K562 (cell line): ENCODE measurements around the gene ODC1. TPM values are rescaled to one million over a fixed set of nuclear protein-coding genes. Genes with fewer than 3 reads are reported as not detected.

Experiments used
- ATAC-seq: fragments of 200-7000 bp; cut with Tn5 transposase; 3 replicates; pipeline ENCODE4 v1.9.1; 2020; ENCODE audit warnings: moderate library complexity
- BruUV-seq: library from RNA; stranded (reverse); fragments of 400-500 nt; replicated peaks from 2 replicates; lab custom pipeline; 2021; lab: Mats Ljungman, UMichigan
- CTCF ChIA-PET: fragments of 300-600 bp; formaldehyde crosslinking; extraction: SDS; loops from one replicate; lab custom pipeline; 2021; ENCODE audit warnings: low intra/inter-chr PET ratio; lab: Yijun Ruan, JAX
- POLR2A ChIA-PET: fragments of 300-600, 350-650 bp; sonication (Branson Sonifier 250); formaldehyde crosslinking; extraction: SDS; loops from one replicate; lab custom pipeline; 2021; ENCODE audit warnings: antibody characterized with exemption, inconsistent platforms; lab: Yijun Ruan, JAX
- DNase-seq, 4 experiments: peaks; one replicate each; pipeline versions ENCODE4 v3.0.0 to v3.0.0-alpha.2; 2011 to 2018; ENCODE audit warnings: low spot score in 3 of 4, mixed read lengths in 3 of 4; ENCODE audit errors: extremely low read depth in 1 of 4
- FAIRE-seq: peaks from 2 replicates; lab custom pipeline; 2011; peaks lifted over from hg19 to GRCh38; lab: Jason Lieb, UNC
- H2AFZ ChIP-seq: 2 replicates; pipeline ENCODE4 v1.6.0; 2011; ENCODE audit warnings: low read depth, low read length, control low read depth, inconsistent platforms
- H3K27ac ChIP-seq: fragments of 200-600 bp; 3 replicates; pipeline ENCODE4 v1.8.0; 2011; ENCODE audit warnings: low read depth, mild to moderate bottlenecking, control low read depth, inconsistent platforms, low read length, moderate library complexity, mixed read lengths; ENCODE audit errors: extremely low read depth
- H3K27me3 ChIP-seq, 2 experiments: fragments of 300-600 bp in 1 of 2; 2 replicates in 1 of 2; 3 replicates in 1 of 2; pipeline versions ENCODE4 v1.6.0 to v1.8.0; 2011; ENCODE audit warnings: inconsistent platforms in 2 of 2, low read length in 2 of 2, mild to moderate bottlenecking in 1 of 2, mixed read lengths in 1 of 2, moderate library complexity in 1 of 2; ENCODE audit not compliant: control insufficient read depth in 2 of 2, insufficient read depth in 2 of 2
- H3K36me3 ChIP-seq: fragments of 300-600 bp; 3 replicates; pipeline ENCODE4 v1.8.0; 2011; ENCODE audit warnings: mild to moderate bottlenecking, low read length, inconsistent platforms; ENCODE audit not compliant: control insufficient read depth, insufficient read depth
- H3K4me1 ChIP-seq, 2 experiments: fragments of 200-600 bp in 1 of 2; replicated peaks in 1 of 2; 2 replicates in 1 of 2; 3 replicates in 1 of 2; pipeline versions ENCODE4 v1.5.1 to v1.8.0; 2011; ENCODE audit warnings: inconsistent platforms in 2 of 2, low read length in 2 of 2, mild to moderate bottlenecking in 1 of 2, mixed read lengths in 1 of 2, moderate library complexity in 1 of 2; ENCODE audit not compliant: control insufficient read depth in 2 of 2, insufficient read depth in 2 of 2
- H3K4me2 ChIP-seq: 2 replicates; pipeline ENCODE4 v1.6.1; 2011; ENCODE audit warnings: low read length, control low read depth, inconsistent platforms, mixed read lengths; ENCODE audit not compliant: insufficient read depth
- H3K4me3 ChIP-seq: fragments of 200-600 bp; sonication (generic), shearing (Covaris generic); 2 replicates; pipeline ENCODE4 v1.5.1; 2016; ENCODE audit warnings: control low read depth, inconsistent platforms
- H3K79me2 ChIP-seq: fragments of 200-600 bp; 3 replicates; pipeline ENCODE4 v1.8.0; 2011; ENCODE audit warnings: low read length, inconsistent platforms; ENCODE audit not compliant: control insufficient read depth, insufficient read depth
- H3K9ac ChIP-seq, 2 experiments: 2 replicates each; pipeline versions ENCODE4 v1.6.0 to v1.6.1; 2011; ENCODE audit warnings: low read depth in 2 of 2, low read length in 2 of 2, control low read depth in 1 of 2, inconsistent platforms in 1 of 2, mild to moderate bottlenecking in 1 of 2, mixed read lengths in 1 of 2; ENCODE audit not compliant: insufficient read depth in 1 of 2
- H3K9me1 ChIP-seq: one replicate; pipeline ENCODE4 v1.6.0; 2011; ENCODE audit warnings: inconsistent platforms, mild to moderate bottlenecking, low read length, moderate library complexity; ENCODE audit not compliant: control insufficient read depth, insufficient read depth
- H3K9me3 ChIP-seq: replicated peaks from 2 replicates; pipeline ENCODE4 v1.5.1; 2011; ENCODE audit warnings: low read depth, low read length, inconsistent platforms; ENCODE audit not compliant: control insufficient read depth, insufficient read depth
- H4K20me1 ChIP-seq: replicated peaks from 2 replicates; pipeline ENCODE4 v1.6.1; 2011; ENCODE audit warnings: low read length, inconsistent platforms, mixed read lengths; ENCODE audit not compliant: control insufficient read depth, insufficient read depth
- ARID1B ChIP-seq: fragments of 450-650 bp; IDR thresholded peaks from 2 replicates; pipeline ENCODE4 v1.6.1; 2016; ENCODE audit warnings: antibody characterized with exemption, mild to moderate bottlenecking, inconsistent platforms
- BRF1 ChIP-seq: IDR thresholded peaks from 3 replicates; pipeline ENCODE4 v1.6.1; 2011; ENCODE audit warnings: borderline replicate concordance, mild to moderate bottlenecking; ENCODE audit not compliant: insufficient read length; ENCODE audit errors: extremely low read depth
- C11orf30 ChIP-seq: fragments of 450-650 bp; IDR thresholded peaks from 2 replicates; pipeline ENCODE4 v1.6.1; 2016; ENCODE audit warnings: low read depth, mild to moderate bottlenecking
- CTBP1 ChIP-seq: fragments of 450-650 bp; IDR thresholded peaks from 2 replicates; pipeline ENCODE4 v1.6.1; 2016; ENCODE audit warnings: borderline replicate concordance
- DIDO1 ChIP-seq: fragments of 450-650 bp; IDR thresholded peaks from 2 replicates; pipeline ENCODE4 v1.6.1; 2016; ENCODE audit warnings: low read depth, missing biosample characterization, missing genetic modification characterization
- FOXJ2 ChIP-seq: fragments of 200-800 bp; sonication (Bioruptor generic); IDR thresholded peaks from 2 replicates; pipeline ENCODE4 v1.6.1; 2016; ENCODE audit warnings: missing genetic modification characterization, missing compliant biosample characterization
- HNRNPUL1 ChIP-seq: fragments of 200-400 bp; formaldehyde crosslinking; IDR thresholded peaks from 2 replicates; pipeline ENCODE4 v1.6.1; 2017; ENCODE audit warnings: low read length
- MTA2 ChIP-seq: fragments of 450-650 bp; IDR thresholded peaks from 2 replicates; pipeline ENCODE4 v1.6.1; 2016; ENCODE audit warnings: low read depth
- NFE2 ChIP-seq: IDR thresholded peaks from 2 replicates; pipeline ENCODE4 v1.6.1; 2014; ENCODE audit warnings: antibody characterized with exemption, low read depth
- SAFB ChIP-seq: fragments of 200-400 bp; formaldehyde crosslinking; IDR thresholded peaks from 2 replicates; pipeline ENCODE4 v1.6.1; 2017; ENCODE audit warnings: low read depth, low read length, borderline replicate concordance
- SMARCA5 ChIP-seq: fragments of 450-650 bp; IDR thresholded peaks from 2 replicates; pipeline ENCODE4 v1.6.1; 2016
- ZBTB8A ChIP-seq: fragments of 450-650 bp; IDR thresholded peaks from 2 replicates; pipeline ENCODE4 v1.6.1; 2018; ENCODE audit warnings: mild to moderate bottlenecking, moderate library complexity; ENCODE audit not compliant: partially characterized antibody
- ZEB2 ChIP-seq: fragments of 450-650 bp; IDR thresholded peaks from 2 replicates; pipeline ENCODE4 v1.6.1; 2016
- ZNF217 ChIP-seq: sonication (generic); formaldehyde crosslinking; IDR thresholded peaks from 2 replicates; pipeline ENCODE4 v1.8.0; 2022; ENCODE audit warnings: mild to moderate bottlenecking, missing genetic modification reagents
- ZSCAN32 ChIP-seq: fragments of 450-650 bp; formaldehyde crosslinking; IDR thresholded peaks from 2 replicates; pipeline ENCODE4 v1.4.0; 2020; ENCODE audit warnings: mild to moderate bottlenecking, moderate library complexity
- WGBS: fragments of 100-300 bp; shearing (Covaris generic); methylation state at CpG from one replicate; pipeline ENCODE4 v1.1.6; 2016; ENCODE audit warnings: low coverage, mixed read lengths; ENCODE audit not compliant: insufficient coverage; ENCODE audit errors: missing lambda C conversion rate; 5-methylcytosine and 5-hydroxymethylcytosine counted together
- in situ Hi-C: fragments of 300-500 bp; cut with MboI; formaldehyde crosslinking; loops from 4 replicates; pipeline ENCODE4 v1.15.0; 2018; ENCODE audit warnings: inconsistent platforms, mixed read lengths
- intact Hi-C: fragments of 100-400 bp; cut with micrococcal nuclease; formaldehyde crosslinking; loops from 2 replicates; pipeline ENCODE4 v1.14.2; 2022
- polyA plus RNA-seq, 8 experiments: library from polyadenylated mRNA; depleted of rRNA in 4 of 8; stranded (reverse) in 5 of 8; unstranded in 3 of 8; fragments of >200 nt; fragmentation: Nextera tagmentation in 2 of 8; fragmentation: Illumina TruSeq in 1 of 8; extraction: Ambion mirVana in 2 of 8; extraction: Trizol in 1 of 8; gene quantifications; 2 replicates each; pipeline versions ENCODE4 v1.2.1 to v1.2.3, GENCODE V29; 2011 to 2014; ENCODE audit warnings: inconsistent platforms in 1 of 8, missing spikeins in 1 of 8
- total RNA-seq, 7 experiments: library from RNA; depleted of rRNA in 6 of 7; stranded (reverse); fragments of >200 nt in 6 of 7; fragmentation: Illumina TruSeq in 2 of 7; extraction: Trizol in 2 of 7; gene quantifications; 2 replicates each; pipeline versions ENCODE4 v1.2.1 to v1.2.3, GENCODE V29; 2011 to 2021; ENCODE audit warnings: low replicate concordance in 1 of 7
- TF ChIP-seq, protein P1 (sequence below): fragments of 450-650 bp; IDR thresholded peaks from 2 replicates; pipeline ENCODE4 v1.6.1; 2018; ENCODE audit not compliant: partially characterized antibody
- TF ChIP-seq, protein P2 (sequence below): fragments of 450-650 bp; conservative IDR thresholded peaks from 2 replicates; pipeline ENCODE4 v1.6.1; 2016; ENCODE audit warnings: missing genetic modification characterization, low read depth, mild to moderate bottlenecking, missing compliant biosample characterization, moderate library complexity

ODC1 gene
- total and polyA plus RNA-seq, 9 of the 15 experiments (the other 6 are each of a cell fraction or from before 2014, with no cell fraction given): 142 to 563 (median 457) TPM

DNA sequence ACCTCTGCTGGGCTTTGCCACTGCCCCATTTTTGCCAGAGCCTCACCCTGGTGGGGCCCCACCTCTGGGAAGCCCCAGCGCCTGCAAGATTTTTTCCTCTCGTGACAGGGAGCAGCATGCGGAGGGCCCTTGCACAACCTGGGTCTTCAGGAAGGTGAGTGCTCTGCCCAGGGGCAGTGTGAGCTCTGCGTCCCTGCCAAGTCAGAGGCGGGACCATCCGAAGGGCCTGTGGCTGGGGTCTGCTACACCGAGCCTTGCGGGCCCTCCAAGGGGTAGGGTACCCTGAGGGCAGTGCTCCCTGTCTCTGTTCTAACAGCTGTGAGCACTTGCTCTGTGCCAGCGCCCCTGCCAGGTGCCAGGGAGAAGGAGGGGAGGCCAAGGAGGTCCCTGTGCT lies 5.8 kb upstream of the ODC1 start:
- intact Hi-C loops (no loop called here), in situ Hi-C loops (no loop called here)
- POLR2A ChIA-PET: interaction anchor here (1.0 to 1.1 kb wide), 2 partner anchors 9 to 410 kb away, joined by 3 to 4 read pairs; partner anchors contain the start of gene KLF11
- H4K20me1 ChIP-seq: 0 out of 2 replicates have a peak, but pooled peaks cover 3% of the 10 kb centered on the region
- DNase-seq: no peak
- no peaks in the 10 kb centered on the region for H3K9me3 ChIP-seq
- H3K4me1 ChIP-seq: peaks cover 10 to 17% of the 10 kb centered on the region in 2 experiments; a peak in 4 of 5 replicates
- TF ChIP-seq ZNF217: no peak
- no peak for TF ChIP-seq SMARCA5
- TF ChIP-seq, protein P1, sequence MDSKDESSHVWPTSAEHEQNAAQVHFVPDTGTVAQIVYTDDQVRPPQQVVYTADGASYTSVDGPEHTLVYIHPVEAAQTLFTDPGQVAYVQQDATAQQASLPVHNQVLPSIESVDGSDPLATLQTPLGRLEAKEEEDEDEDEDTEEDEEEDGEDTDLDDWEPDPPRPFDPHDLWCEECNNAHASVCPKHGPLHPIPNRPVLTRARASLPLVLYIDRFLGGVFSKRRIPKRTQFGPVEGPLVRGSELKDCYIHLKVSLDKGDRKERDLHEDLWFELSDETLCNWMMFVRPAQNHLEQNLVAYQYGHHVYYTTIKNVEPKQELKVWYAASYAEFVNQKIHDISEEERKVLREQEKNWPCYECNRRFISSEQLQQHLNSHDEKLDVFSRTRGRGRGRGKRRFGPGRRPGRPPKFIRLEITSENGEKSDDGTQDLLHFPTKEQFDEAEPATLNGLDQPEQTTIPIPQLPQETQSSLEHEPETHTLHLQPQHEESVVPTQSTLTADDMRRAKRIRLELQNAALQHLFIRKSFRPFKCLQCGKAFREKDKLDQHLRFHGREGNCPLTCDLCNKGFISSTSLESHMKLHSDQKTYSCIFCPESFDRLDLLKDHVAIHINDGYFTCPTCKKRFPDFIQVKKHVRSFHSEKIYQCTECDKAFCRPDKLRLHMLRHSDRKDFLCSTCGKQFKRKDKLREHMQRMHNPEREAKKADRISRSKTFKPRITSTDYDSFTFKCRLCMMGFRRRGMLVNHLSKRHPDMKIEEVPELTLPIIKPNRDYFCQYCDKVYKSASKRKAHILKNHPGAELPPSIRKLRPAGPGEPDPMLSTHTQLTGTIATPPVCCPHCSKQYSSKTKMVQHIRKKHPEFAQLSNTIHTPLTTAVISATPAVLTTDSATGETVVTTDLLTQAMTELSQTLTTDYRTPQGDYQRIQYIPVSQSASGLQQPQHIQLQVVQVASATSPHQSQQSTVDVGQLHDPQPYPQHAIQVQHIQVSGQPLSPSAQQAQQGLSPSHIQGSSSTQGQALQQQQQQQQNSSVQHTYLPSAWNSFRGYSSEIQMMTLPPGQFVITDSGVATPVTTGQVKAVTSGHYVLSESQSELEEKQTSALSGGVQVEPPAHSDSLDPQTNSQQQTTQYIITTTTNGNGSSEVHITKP: no peak
- TF ChIP-seq CTBP1: no peak
- TF ChIP-seq MTA2: no peak
- TF ChIP-seq HNRNPUL1: no peak
- no peak for TF ChIP-seq ZSCAN32 (CRISPR knock-in tag)
- no peak for TF ChIP-seq DIDO1 (tag)
- no peak for TF ChIP-seq ZEB2
- no peak for TF ChIP-seq ZBTB8A
- TF ChIP-seq, protein P2, sequence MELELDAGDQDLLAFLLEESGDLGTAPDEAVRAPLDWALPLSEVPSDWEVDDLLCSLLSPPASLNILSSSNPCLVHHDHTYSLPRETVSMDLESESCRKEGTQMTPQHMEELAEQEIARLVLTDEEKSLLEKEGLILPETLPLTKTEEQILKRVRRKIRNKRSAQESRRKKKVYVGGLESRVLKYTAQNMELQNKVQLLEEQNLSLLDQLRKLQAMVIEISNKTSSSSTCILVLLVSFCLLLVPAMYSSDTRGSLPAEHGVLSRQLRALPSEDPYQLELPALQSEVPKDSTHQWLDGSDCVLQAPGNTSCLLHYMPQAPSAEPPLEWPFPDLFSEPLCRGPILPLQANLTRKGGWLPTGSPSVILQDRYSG (tag): no peak
- no peak for TF ChIP-seq FOXJ2 (tag)
- no peak for TF ChIP-seq NFE2
- no peak for TF ChIP-seq BRF1
- TF ChIP-seq ARID1B: no peak
- no peak for TF ChIP-seq SAFB
- no peak for TF ChIP-seq C11orf30
- TF ChIP-seq, all 486 proteins: peak for 0
- Histone ChIP-seq H2AFZ (no peak overlapping the region), H3K9me1 (no peaks in the 10 kb centered on the region), H3K36me3 (no peaks in the 10 kb centered on the region), H3K4me3 (no peak overlapping the region), H3K27ac (no peak overlapping the region), H3K9ac (peak overlapping the region in 1 of 2 experiments; percentile 43; a peak in 1 of 4 replicates), H3K4me2 (no peak overlapping the region), H3K27me3 (peaks cover 18 to 26% of the 10 kb centered on the region in 2 experiments), H3K79me2 (peaks cover 10% of the 10 kb centered on the region)
- 60% methylated on average over 9 of the region's 9 CpGs for WGBS
- no TSS peak for BruUV-seq
- ATAC-seq (no peak), FAIRE-seq (no peak)
- CTCF ChIA-PET: no interaction called here
